Measurements from ENCODE around the gene C11orf97.
A peak's percentile ranks its signal among the peaks of the same experiment; 100 is the strongest.

DNA sequence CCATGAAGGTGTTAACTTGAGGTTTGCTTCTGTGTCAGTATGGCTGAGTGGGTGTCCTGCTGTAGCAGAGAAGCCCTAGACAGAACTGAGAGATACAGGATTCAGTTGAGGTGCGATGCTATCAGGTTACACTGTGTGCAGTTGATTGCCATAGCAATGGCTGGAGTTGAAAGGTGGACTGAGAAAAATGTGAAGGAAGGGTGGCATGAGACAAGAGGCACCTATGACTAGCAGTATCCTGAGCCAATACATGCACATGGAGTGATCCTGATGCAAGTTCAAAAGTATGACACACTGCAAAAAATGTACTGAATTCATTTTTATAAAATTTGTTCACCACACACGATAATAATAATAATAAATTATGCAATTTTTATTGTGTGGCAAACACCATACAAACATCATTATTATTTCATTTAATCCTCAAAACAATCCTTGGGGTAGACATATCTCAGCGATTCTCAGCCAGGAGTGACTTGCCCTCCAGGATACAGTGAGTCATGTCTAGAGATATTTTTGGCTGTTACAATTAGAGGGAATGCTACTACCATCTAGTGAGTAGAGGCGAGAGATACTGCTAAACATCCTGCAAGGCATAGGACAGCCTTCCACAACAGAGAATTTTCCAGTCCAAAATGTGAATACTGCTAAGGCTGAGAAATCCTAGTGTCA is 51.1 kb downstream of the C11orf97 start:
- TF ChIP-seq, protein P1, sequence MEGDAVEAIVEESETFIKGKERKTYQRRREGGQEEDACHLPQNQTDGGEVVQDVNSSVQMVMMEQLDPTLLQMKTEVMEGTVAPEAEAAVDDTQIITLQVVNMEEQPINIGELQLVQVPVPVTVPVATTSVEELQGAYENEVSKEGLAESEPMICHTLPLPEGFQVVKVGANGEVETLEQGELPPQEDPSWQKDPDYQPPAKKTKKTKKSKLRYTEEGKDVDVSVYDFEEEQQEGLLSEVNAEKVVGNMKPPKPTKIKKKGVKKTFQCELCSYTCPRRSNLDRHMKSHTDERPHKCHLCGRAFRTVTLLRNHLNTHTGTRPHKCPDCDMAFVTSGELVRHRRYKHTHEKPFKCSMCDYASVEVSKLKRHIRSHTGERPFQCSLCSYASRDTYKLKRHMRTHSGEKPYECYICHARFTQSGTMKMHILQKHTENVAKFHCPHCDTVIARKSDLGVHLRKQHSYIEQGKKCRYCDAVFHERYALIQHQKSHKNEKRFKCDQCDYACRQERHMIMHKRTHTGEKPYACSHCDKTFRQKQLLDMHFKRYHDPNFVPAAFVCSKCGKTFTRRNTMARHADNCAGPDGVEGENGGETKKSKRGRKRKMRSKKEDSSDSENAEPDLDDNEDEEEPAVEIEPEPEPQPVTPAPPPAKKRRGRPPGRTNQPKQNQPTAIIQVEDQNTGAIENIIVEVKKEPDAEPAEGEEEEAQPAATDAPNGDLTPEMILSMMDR (IDR thresholded peaks at IDR 0.05 in 2 of 3, conservative IDR thresholded peaks at IDR 0.05 in 1 of 3; ENCODE audit: borderline replicate concordance in 1 of 3, insufficient read depth in 1 of 3, low read depth in 2 of 3, low read length in 2 of 3), result peak; percentile 4 to 28 (median 16); a peak in 2 of 6 replicates
- no peak for TF ChIP-seq EZH2 (IDR thresholded peaks at IDR 0.05)
- TF ChIP-seq POLR2AphosphoS5 (IDR thresholded peaks at IDR 0.05; ENCODE audit: low read depth, low read length), result no peak
- TF ChIP-seq, protein P2, sequence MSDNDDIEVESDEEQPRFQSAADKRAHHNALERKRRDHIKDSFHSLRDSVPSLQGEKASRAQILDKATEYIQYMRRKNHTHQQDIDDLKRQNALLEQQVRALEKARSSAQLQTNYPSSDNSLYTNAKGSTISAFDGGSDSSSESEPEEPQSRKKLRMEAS (IDR thresholded peaks at IDR 0.05), result no peak
- TF ChIP-seq RAD21 (IDR thresholded peaks at IDR 0.05; ENCODE audit: low read depth), result peak; percentile 62
- TF ChIP-seq POLR2A (IDR thresholded peaks at IDR 0.05; ENCODE audit: borderline replicate concordance, extremely low read depth, insufficient read depth, insufficient read length), result no peak
- no peak for TF ChIP-seq SIN3A (IDR thresholded peaks at IDR 0.05; ENCODE audit: low read depth)
- TF ChIP-seq, protein P3, sequence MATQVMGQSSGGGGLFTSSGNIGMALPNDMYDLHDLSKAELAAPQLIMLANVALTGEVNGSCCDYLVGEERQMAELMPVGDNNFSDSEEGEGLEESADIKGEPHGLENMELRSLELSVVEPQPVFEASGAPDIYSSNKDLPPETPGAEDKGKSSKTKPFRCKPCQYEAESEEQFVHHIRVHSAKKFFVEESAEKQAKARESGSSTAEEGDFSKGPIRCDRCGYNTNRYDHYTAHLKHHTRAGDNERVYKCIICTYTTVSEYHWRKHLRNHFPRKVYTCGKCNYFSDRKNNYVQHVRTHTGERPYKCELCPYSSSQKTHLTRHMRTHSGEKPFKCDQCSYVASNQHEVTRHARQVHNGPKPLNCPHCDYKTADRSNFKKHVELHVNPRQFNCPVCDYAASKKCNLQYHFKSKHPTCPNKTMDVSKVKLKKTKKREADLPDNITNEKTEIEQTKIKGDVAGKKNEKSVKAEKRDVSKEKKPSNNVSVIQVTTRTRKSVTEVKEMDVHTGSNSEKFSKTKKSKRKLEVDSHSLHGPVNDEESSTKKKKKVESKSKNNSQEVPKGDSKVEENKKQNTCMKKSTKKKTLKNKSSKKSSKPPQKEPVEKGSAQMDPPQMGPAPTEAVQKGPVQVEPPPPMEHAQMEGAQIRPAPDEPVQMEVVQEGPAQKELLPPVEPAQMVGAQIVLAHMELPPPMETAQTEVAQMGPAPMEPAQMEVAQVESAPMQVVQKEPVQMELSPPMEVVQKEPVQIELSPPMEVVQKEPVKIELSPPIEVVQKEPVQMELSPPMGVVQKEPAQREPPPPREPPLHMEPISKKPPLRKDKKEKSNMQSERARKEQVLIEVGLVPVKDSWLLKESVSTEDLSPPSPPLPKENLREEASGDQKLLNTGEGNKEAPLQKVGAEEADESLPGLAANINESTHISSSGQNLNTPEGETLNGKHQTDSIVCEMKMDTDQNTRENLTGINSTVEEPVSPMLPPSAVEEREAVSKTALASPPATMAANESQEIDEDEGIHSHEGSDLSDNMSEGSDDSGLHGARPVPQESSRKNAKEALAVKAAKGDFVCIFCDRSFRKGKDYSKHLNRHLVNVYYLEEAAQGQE (IDR thresholded peaks at IDR 0.05; ENCODE audit: low read depth), result no peak

Data from HCT116 (cell line).